ENCODE data around the gene KHDRBS2.

DNA sequence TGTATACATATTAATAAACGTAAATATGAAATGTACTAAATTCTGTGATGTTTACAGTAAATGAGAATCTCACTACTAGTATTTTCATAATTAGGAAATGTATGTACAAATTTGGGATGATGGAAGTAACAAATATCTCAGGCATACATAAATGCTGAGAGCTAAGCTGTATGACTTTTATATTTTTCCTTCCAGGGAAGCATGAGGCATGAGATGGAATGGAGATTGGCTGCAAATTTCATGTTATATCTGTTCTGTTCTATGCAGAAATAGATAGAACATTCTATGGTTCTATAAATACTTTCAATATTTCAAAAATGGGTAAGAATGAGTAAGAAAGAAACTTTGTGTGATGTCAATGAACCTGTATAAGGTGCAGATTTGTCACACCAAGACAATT, 335.2 kb downstream of the KHDRBS2 start:
- TF ChIP-seq ZNF431 (CRISPR knock-in tag; IDR thresholded peaks at IDR 0.05; ENCODE audit: borderline replicate concordance, low read depth) = no peak
- TF ChIP-seq AKAP8 (CRISPR knock-in tag; IDR thresholded peaks at IDR 0.05) = no peak
- no peak for TF ChIP-seq FOXJ3 (CRISPR knock-in tag; IDR thresholded peaks at IDR 0.05; ENCODE audit: borderline replicate concordance)
- no peak for TF ChIP-seq POLR2A (IDR thresholded peaks at IDR 0.05; ENCODE audit: insufficient read depth in 1 of 2, low read depth in 2 of 2, low read length in 2 of 2)
- TF ChIP-seq POLR2AphosphoS2 (IDR thresholded peaks at IDR 0.05; ENCODE audit: low read depth, low read length) = no peak
- no peak for TF ChIP-seq GLI4 (CRISPR knock-in tag; IDR thresholded peaks at IDR 0.05; ENCODE audit: borderline replicate concordance)
- no peak for TF ChIP-seq ZNF589 (CRISPR knock-in tag; conservative IDR thresholded peaks at IDR 0.05)
- no peak for TF ChIP-seq MED8 (CRISPR knock-in tag; IDR thresholded peaks at IDR 0.05; ENCODE audit: insufficient replicate concordance)
- no peak for TF ChIP-seq ZFYVE20 (CRISPR knock-in tag; IDR thresholded peaks at IDR 0.05; ENCODE audit: borderline replicate concordance, low read depth)

Data from HepG2 (cell line).